Pancreas (tissue), 10 donors: ENCODE data around the gene SNX22. TPM values are rescaled to one million over a fixed set of nuclear protein-coding genes. Genes with fewer than 3 reads are reported as not detected.

Experiments
- ATAC-seq, 4 donors: fragments of 200-7000 bp; cut with Tn5 transposase; one replicate each; pipeline versions ENCODE4 v1.8.0 to v1.9.1; 2020; ENCODE audit warnings: mild to moderate bottlenecking in 4 of 4, moderate library complexity in 4 of 4
- DNase-seq, 6 donors: peaks; one replicate each; pipeline ENCODE4 v3.0.0-alpha.2; 2020
- FAIRE-seq: peaks from 2 replicates; lab custom pipeline; 2012; peaks lifted over from hg19 to GRCh38; lab: Jason Lieb, UNC
- H3K27ac ChIP-seq, 4 donors: fragments of 200-600 bp; sonication (generic); 1 replicate in 3 of 4; 2 replicates in 1 of 4; pipeline versions ENCODE4 v1.5.0 to v1.8.0; 2020
- H3K27me3 ChIP-seq, 4 donors: fragments of 200-600 bp; one replicate each; pipeline ENCODE4 v1.8.0; 2021
- H3K36me3 ChIP-seq, 3 donors: fragments of 200-600 bp; sonication (generic) in 1 of 3; one replicate each; pipeline versions ENCODE4 v1.5.0 to v1.8.0; 2020 to 2021
- H3K4me1 ChIP-seq, 3 donors: fragments of 200-600 bp; one replicate each; pipeline ENCODE4 v1.8.0; 2021
- H3K4me3 ChIP-seq, 4 donors: fragments of 200-600 bp; sonication (generic) in 2 of 4; one replicate each; pipeline versions ENCODE4 v1.5.0 to v1.8.0; 2020 to 2021
- H3K9me3 ChIP-seq, 4 donors: fragments of 200-600 bp; one replicate each; pipeline ENCODE4 v1.8.0; 2021
- WGBS, 2 donors: extraction: QIAGEN DNeasy Blood & Tissue Kit; methylation state at CpG; one replicate each; pipeline ENCODE4 v1.1.7; 2013; 5-methylcytosine and 5-hydroxymethylcytosine counted together
- intact Hi-C, 3 donors: fragments of 100-400 bp; cut with DNase I; formaldehyde crosslinking; loops; one replicate each; pipeline versions ENCODE4 v1.11.1 to v1.14.2; 2022
- polyA plus RNA-seq, 2 donors: library from polyadenylated mRNA; stranded (reverse); fragments of 200-250 nt; gene quantifications; one replicate each; pipeline ENCODE4 v1.2.3, GENCODE V29; 2013
- total RNA-seq, 6 donors: library from RNA; stranded (reverse); fragmentation: NEBNext Ultra II Directional in 4 of 6; extraction: Animal tissue kit (Norgen Biotek cat#: 25700) in 4 of 6; gene quantifications; one replicate each; pipeline versions ENCODE4 v1.2.1 to v1.2.4, GENCODE V29; 2021 to 2023
- TF ChIP-seq, protein P1 (sequence below), 4 donors: fragments of 200-600 bp; sonication (generic) in 3 of 4; IDR thresholded peaks; one replicate each; pipeline versions ENCODE4 v1.5.0 to v1.8.0; 2021; ENCODE audit warnings: antibody characterized with exemption in 4 of 4
- donor health status: healthy with polysubstance abuse.
- donor health status: DM: no; HTN: no; CAD: no; lungs with moderate emphysema.
- donor health status: DM: no; HTN: no; CAD: no.
- donor health status: control.
- donor health status: control.
- donor health status: Bipolar disorder and iron deficiency.
- donor health status: DM: yes; HTN: yes; CAD: no.
- donor health status: DM: no; HTN: no; CAD: no.
- donor health status: DM: no; HTN: no; CAD: no.
- donor health status: DM: yes; HTN: yes; CAD: no.

Gene SNX22
- total and polyA plus RNA-seq, 8 donors, result 0.51 to 4.0 (median 1.3) TPM

DNA sequence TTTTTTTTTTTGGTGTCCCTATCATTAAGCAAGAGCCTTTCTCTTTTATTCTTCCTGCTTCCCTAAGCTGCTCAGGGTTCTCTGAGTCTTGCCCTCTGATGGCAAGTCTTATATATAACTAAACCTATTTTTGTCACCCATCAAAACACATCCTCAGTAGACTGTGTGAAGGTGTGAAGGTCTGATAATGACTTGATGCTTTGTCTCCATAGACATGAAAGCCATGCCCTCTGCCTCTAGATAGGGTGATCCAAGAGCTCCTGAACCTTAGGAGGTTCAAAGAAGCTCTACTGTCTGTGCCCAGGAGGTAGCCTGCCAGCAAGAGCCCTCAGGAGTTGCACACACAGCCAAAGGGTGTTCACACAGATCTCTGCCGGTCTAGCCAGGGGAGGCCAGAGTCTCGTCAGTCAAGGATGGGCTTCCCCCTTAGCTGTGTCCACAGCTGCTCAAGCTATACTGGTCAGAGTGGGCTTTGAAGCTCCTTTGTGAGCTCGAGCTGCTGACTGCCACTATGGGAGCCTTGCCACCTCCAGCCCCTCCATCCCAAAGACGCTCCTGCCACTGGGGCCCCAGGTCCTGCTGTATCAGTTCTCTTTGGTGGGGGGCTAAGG lies 13.1 kb upstream of the SNX22 start:
- TF ChIP-seq, protein P1, sequence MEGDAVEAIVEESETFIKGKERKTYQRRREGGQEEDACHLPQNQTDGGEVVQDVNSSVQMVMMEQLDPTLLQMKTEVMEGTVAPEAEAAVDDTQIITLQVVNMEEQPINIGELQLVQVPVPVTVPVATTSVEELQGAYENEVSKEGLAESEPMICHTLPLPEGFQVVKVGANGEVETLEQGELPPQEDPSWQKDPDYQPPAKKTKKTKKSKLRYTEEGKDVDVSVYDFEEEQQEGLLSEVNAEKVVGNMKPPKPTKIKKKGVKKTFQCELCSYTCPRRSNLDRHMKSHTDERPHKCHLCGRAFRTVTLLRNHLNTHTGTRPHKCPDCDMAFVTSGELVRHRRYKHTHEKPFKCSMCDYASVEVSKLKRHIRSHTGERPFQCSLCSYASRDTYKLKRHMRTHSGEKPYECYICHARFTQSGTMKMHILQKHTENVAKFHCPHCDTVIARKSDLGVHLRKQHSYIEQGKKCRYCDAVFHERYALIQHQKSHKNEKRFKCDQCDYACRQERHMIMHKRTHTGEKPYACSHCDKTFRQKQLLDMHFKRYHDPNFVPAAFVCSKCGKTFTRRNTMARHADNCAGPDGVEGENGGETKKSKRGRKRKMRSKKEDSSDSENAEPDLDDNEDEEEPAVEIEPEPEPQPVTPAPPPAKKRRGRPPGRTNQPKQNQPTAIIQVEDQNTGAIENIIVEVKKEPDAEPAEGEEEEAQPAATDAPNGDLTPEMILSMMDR (IDR thresholded peaks at IDR 0.05), result no peak
- H3K36me3 ChIP-seq, result peaks cover 0 to 49% (median 23%) of the 10 kb centered on the region in 3 donors
- no peak for FAIRE-seq
- no peak for DNase-seq
- intact Hi-C loops, result no loop called here
- no peak overlapping the region for H3K4me3 ChIP-seq
- H3K27me3 ChIP-seq, result no peaks in the 10 kb centered on the region
- WGBS, 2 donors, result 90 to 94% methylated on average over 4 of the region's 4 CpGs
- no peaks in the 10 kb centered on the region for H3K4me1 ChIP-seq
- no peak overlapping the region for H3K27ac ChIP-seq
- no peaks in the 10 kb centered on the region for H3K9me3 ChIP-seq
- ATAC-seq, result no peak

DNA sequence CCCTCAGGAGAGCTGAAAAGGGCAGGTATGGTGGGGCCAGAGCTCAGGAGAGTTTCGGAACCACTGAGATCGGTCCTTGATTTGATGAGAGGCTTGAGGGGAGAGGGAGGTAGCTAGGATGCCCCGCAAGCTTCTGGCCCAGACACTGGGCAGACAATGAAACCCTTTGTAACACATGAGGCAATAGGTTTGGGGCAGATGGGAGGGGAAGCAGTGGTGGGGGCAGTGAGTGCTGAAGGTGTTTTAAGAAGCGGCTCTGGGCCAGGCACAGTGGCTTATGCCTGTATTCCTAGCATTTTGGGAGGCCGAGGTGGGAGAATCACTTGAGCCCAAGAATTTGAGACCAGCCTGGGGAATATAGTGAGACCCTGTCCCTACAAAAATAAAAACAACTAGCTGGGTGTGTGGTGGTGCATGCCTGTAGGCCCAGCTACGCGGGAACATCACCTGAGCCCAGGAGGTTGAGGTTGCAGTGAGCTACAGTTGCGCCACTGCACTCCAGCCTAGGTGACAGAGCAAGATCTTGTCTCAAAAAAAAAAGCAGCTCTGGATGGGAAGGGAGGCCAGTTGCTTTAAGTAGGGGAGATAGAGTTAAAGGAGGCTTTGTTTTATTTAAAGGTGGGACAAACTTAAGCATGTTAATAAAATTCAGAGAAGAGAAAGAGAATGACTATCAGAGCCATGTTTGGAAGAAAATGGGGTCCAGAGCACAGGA lies 9.6 kb upstream of the SNX22 start:
- H3K36me3 ChIP-seq, result peaks cover 0 to 28% (median 5%) of the 10 kb centered on the region in 3 donors
- intact Hi-C loops, result no loop called here
- WGBS, 2 donors, result 95 to 100% methylated on average over 8 of the region's 8 CpGs
- FAIRE-seq, result no peak
- H3K9me3 ChIP-seq, result no peaks in the 10 kb centered on the region
- TF ChIP-seq, protein P1 (IDR thresholded peaks at IDR 0.05), result no peak
- ATAC-seq, result no peak
- no peak for DNase-seq
- H3K27ac ChIP-seq, result no peak overlapping the region
- no peak overlapping the region for H3K4me3 ChIP-seq
- no peaks in the 10 kb centered on the region for H3K4me1 ChIP-seq
- no peaks in the 10 kb centered on the region for H3K27me3 ChIP-seq

DNA sequence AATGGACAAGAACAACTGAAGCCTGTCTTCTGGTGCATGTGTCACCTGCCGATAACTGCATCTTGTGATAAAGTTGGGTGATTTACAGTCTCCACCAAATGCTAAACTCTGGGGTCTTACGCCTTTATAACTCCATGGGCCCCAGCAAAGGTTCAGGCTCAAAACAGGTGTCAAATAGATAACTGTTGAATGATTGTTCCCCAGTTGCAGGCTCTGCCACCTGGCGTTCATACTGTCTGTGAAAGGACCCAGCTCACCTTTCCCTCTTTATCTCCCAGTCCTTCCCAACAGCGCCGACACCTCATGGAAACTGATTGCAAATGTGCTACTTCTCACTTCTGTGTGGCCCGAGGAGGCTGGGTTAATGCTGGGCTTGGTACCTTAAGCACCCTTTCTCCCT lies 8.3 kb upstream of the SNX22 start:
- TF ChIP-seq, protein P1 (IDR thresholded peaks at IDR 0.05), result no peak
- DNase-seq, result no peak
- peaks cover 0 to 17% (median 0%) of the 10 kb centered on the region in 3 donors for H3K36me3 ChIP-seq
- FAIRE-seq, result no peak
- intact Hi-C loops, result no loop called here
- H3K27ac ChIP-seq, result no peak overlapping the region
- WGBS, 2 donors, result 77% methylated on average over 6 of the region's 6 CpGs
- no peaks in the 10 kb centered on the region for H3K9me3 ChIP-seq
- H3K4me3 ChIP-seq, result no peak overlapping the region
- no peaks in the 10 kb centered on the region for H3K27me3 ChIP-seq
- H3K4me1 ChIP-seq, result no peaks in the 10 kb centered on the region
- no peak for ATAC-seq

DNA sequence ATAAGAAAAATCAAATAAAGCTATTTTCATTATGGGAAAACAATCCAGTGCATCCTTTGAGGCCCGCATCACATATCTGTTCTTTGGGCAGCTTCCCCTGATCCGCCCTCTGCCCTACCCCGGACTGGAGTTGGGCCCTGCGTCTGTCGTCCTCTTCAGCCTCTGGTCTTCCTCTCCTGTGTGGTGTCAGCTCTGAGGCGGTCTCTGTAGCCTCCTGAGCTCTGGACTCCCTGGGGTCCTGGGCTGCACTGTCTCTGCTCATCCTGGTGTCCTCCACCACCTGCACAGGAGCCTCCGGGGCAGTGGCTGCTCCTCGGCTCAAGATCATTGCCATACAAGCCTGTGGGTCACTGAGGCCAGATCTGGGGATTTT lies 7.4 kb upstream of the SNX22 start:
- peaks cover 0 to 9% (median 0%) of the 10 kb centered on the region in 3 donors for H3K36me3 ChIP-seq
- no peaks in the 10 kb centered on the region for H3K4me1 ChIP-seq
- ATAC-seq (no peak), DNase-seq (no peak), FAIRE-seq (no peak)
- TF ChIP-seq, protein P1 (IDR thresholded peaks at IDR 0.05), result no peak
- no peak overlapping the region for H3K27ac ChIP-seq
- no peaks in the 10 kb centered on the region for H3K9me3 ChIP-seq
- H3K27me3 ChIP-seq, result no peaks in the 10 kb centered on the region
- intact Hi-C loops, result no loop called here
- H3K4me3 ChIP-seq, result no peak overlapping the region
- 79 to 89% methylated on average over 8 of the region's 8 CpGs for WGBS, 2 donors
